Measurements from ENCODE around the gene TSC22D2. TPM values are rescaled to one million over a fixed set of nuclear protein-coding genes. Genes with fewer than 3 reads are reported as not detected.

TSC22D2 gene
- polyA plus RNA-seq, 3 donors, result 5.1 to 12.9 (median 5.7) TPM

DNA sequence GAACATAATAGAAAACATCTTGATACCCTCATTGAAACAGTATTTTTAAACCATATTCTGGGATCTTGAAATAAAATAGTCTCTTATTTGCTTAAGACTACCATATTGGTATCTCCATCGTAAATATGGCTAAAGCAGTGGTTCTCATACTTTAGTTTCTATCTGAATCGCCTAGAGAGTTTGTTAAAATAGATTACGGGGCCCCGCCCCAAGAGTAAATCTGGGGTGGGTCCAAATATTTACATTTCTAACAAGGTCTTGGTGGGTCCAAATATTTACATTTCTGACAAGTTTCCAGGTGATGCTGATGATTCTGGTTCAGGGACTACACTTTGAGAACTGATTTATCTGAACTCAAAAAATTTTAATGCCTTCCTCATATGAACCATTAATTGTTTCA is 45.3 kb downstream of the TSC22D2 start:
- no peak overlapping the region for H3K27ac Mint-ChIP-seq
- intact Hi-C loops (cut with micrococcal nuclease), result no loop called here

DNA sequence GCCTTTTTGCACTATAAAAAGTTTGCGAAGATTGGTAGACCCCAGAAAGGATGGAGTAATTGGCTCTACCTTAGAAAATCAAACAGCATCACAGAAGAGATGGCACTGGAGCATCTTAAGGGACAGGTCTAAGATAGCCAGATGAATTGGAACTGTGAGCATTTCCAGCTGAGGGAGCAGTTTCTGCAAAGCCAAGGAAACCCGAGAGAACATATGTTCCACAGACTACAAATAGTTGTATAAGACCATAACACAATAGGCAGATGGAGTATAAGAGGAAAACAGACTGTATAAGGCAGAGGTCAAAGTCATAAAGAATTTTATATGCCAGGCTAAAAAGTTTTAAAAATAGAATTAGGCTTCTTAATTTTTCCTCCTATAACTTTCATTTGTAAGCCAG is 46.0 kb downstream of the TSC22D2 start:
- H3K4me2 ChIP-seq (replicated peaks; ENCODE audit: extremely low read depth, low read length, poor library complexity, severe bottlenecking), result no peak overlapping the region
- intact Hi-C loops (cut with micrococcal nuclease), result no loop called here

More for the DNA sequence above, 45.3 kb downstream of the TSC22D2 start:
- no peak overlapping the region for H3K4me3 Mint-ChIP-seq
- H3K4me3 ChIP-seq (replicated peaks in 1 of 3; ENCODE audit: low read depth in 2 of 3, low read length in 3 of 3), result no peak overlapping the region
- peaks cover 69% of the 10 kb centered on the region for H4K20me1 ChIP-seq (ENCODE audit: insufficient read depth, low read length)
- no peak for DNase-seq
- peaks cover 22% of the 10 kb centered on the region for H3K4me1 Mint-ChIP-seq
- H3K27me3 ChIP-seq (ENCODE audit: control insufficient read depth in 2 of 2, insufficient read depth in 2 of 2, low read length in 2 of 2), result no peaks in the 10 kb centered on the region
- no peak overlapping the region for H3K27ac ChIP-seq (ENCODE audit: low read depth in 1 of 2, low read length in 2 of 2)
- no peaks in the 10 kb centered on the region for H3K9me3 ChIP-seq (replicated peaks in 1 of 2; ENCODE audit: control insufficient read depth in 1 of 2, insufficient read depth in 1 of 2, low read length in 2 of 2)
- H3K36me3 ChIP-seq (replicated peaks in 1 of 2; ENCODE audit: control insufficient read depth in 1 of 2, insufficient read depth in 2 of 2, low read length in 2 of 2), result peaks cover 13 to 26% of the 10 kb centered on the region in 2 donors
- H3K79me2 ChIP-seq (ENCODE audit: insufficient read depth, low read length), result peaks cover 59% of the 10 kb centered on the region
- H3K4me2 ChIP-seq (replicated peaks; ENCODE audit: extremely low read depth, low read length, poor library complexity, severe bottlenecking), result no peak overlapping the region
- no peak overlapping the region for H3K9ac ChIP-seq (ENCODE audit: insufficient read depth, low read length, poor library complexity, severe bottlenecking)
- 60% methylated on average over 1 of the region's 4 CpGs for WGBS (ENCODE audit: insufficient coverage)
- H3K9me3 Mint-ChIP-seq, result peaks cover 0 to 2% (median 0%) of the 10 kb centered on the region in 7 donors
- no peak overlapping the region for H2AFZ ChIP-seq (ENCODE audit: insufficient read depth, low read depth, low read length, poor library complexity, severe bottlenecking)
- TF ChIP-seq, protein P1, sequence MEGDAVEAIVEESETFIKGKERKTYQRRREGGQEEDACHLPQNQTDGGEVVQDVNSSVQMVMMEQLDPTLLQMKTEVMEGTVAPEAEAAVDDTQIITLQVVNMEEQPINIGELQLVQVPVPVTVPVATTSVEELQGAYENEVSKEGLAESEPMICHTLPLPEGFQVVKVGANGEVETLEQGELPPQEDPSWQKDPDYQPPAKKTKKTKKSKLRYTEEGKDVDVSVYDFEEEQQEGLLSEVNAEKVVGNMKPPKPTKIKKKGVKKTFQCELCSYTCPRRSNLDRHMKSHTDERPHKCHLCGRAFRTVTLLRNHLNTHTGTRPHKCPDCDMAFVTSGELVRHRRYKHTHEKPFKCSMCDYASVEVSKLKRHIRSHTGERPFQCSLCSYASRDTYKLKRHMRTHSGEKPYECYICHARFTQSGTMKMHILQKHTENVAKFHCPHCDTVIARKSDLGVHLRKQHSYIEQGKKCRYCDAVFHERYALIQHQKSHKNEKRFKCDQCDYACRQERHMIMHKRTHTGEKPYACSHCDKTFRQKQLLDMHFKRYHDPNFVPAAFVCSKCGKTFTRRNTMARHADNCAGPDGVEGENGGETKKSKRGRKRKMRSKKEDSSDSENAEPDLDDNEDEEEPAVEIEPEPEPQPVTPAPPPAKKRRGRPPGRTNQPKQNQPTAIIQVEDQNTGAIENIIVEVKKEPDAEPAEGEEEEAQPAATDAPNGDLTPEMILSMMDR (IDR thresholded peaks at IDR 0.05), result no peak
- H3K4me1 ChIP-seq (ENCODE audit: control insufficient read depth in 1 of 2, insufficient read depth in 2 of 2, low read length in 2 of 2), result peaks cover 14 to 22% of the 10 kb centered on the region in 2 donors
- no peaks in the 10 kb centered on the region for H3K27me3 Mint-ChIP-seq (ENCODE audit: low read depth in 3 of 3)
- H3K36me3 Mint-ChIP-seq, result peaks cover 11 to 14% of the 10 kb centered on the region in 2 donors

More for the DNA sequence above, 46.0 kb downstream of the TSC22D2 start:
- Histone ChIP-seq H4K20me1 (ENCODE audit: insufficient read depth, low read length) (peaks cover 67% of the 10 kb centered on the region), H3K9ac (ENCODE audit: insufficient read depth, low read length, poor library complexity, severe bottlenecking) (no peak overlapping the region), H3K79me2 (ENCODE audit: insufficient read depth, low read length) (peaks cover 57% of the 10 kb centered on the region), H2AFZ (ENCODE audit: insufficient read depth, low read depth, low read length, poor library complexity, severe bottlenecking) (no peak overlapping the region), H3K9me3 (replicated peaks in 1 of 2; ENCODE audit: control insufficient read depth in 1 of 2, insufficient read depth in 1 of 2, low read length in 2 of 2) (no peaks in the 10 kb centered on the region), H3K27me3 (ENCODE audit: control insufficient read depth in 2 of 2, insufficient read depth in 2 of 2, low read length in 2 of 2) (no peaks in the 10 kb centered on the region), H3K36me3 (replicated peaks in 1 of 2; ENCODE audit: control insufficient read depth in 1 of 2, insufficient read depth in 2 of 2, low read length in 2 of 2) (peaks cover 20 to 33% of the 10 kb centered on the region in 2 donors), H3K4me1 (ENCODE audit: control insufficient read depth in 1 of 2, insufficient read depth in 2 of 2, low read length in 2 of 2) (peaks cover 14 to 22% of the 10 kb centered on the region in 2 donors), H3K27ac (ENCODE audit: low read depth in 1 of 2, low read length in 2 of 2) (no peak overlapping the region), H3K4me3 (replicated peaks in 1 of 3; ENCODE audit: low read depth in 2 of 3, low read length in 3 of 3) (no peak overlapping the region)
- no peak overlapping the region for H3K4me3 Mint-ChIP-seq
- no CpG with 5 or more reads among the region's 2 CpGs for WGBS (ENCODE audit: insufficient coverage)
- H3K36me3 Mint-ChIP-seq, result peaks cover 17 to 20% of the 10 kb centered on the region in 2 donors
- peaks cover 0 to 2% (median 0%) of the 10 kb centered on the region in 7 donors for H3K9me3 Mint-ChIP-seq
- no peaks in the 10 kb centered on the region for H3K27me3 Mint-ChIP-seq (ENCODE audit: low read depth in 3 of 3)
- TF ChIP-seq, protein P1 (IDR thresholded peaks at IDR 0.05), result no peak
- peaks cover 21% of the 10 kb centered on the region for H3K4me1 Mint-ChIP-seq
- no peak for DNase-seq
- H3K27ac Mint-ChIP-seq, result no peak overlapping the region
